AG10803 (cell line): ENCODE results near the gene KLHDC4.
A peak's percentile ranks its signal among the peaks of the same experiment; 100 is the strongest.

Source experiments
- DNase-seq: peaks from one replicate; pipeline ENCODE4 v3.0.0; 2010; ENCODE audit warnings: low read depth
- H3K4me3 ChIP-seq: 2 replicates; pipeline ENCODE4 v1.5.1; 2011; ENCODE audit warnings: mild to moderate bottlenecking, low read length, control low read depth
- TF ChIP-seq, protein P1 (sequence below): conservative IDR thresholded peaks from 2 replicates; pipeline ENCODE4 v1.5.1; 2011; ENCODE audit warnings: mild to moderate bottlenecking, low read length, control low read depth, inconsistent platforms

Gene KLHDC4

DNA sequence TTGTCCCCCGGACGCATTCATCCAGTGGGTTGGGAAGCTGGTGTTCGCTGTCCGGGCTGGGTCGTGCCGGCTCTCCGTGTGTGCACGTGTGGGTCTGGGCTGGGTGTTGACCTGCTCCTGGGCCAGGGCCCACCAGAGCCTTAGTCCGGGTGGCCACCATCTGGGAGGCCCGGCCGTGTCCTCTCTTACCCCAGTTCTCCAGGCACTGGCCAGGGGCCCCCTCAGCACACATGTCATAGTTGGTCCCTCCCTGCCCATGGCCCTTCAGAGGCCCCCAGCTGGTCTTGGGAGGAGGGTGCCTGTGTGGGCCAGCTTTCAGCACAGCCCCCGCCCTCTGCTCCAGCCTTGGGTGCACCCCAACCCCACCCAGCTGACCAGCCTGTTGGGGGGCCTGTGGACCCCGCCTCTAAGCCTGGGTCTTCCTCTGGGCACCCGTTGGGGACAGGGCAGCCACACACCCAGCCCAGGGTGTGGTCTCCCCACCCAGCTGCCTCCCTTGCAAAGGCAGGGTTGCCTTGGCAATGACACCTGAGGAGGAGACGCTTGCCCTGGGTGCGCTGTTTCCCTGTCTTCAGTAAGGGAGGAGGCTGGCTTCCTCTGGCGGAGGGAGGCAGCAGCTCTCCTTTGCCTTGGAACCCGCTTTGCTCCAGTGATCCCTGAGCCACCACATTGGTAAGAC, 86.1 kb downstream of the KLHDC4 start:
- TF ChIP-seq, protein P1, sequence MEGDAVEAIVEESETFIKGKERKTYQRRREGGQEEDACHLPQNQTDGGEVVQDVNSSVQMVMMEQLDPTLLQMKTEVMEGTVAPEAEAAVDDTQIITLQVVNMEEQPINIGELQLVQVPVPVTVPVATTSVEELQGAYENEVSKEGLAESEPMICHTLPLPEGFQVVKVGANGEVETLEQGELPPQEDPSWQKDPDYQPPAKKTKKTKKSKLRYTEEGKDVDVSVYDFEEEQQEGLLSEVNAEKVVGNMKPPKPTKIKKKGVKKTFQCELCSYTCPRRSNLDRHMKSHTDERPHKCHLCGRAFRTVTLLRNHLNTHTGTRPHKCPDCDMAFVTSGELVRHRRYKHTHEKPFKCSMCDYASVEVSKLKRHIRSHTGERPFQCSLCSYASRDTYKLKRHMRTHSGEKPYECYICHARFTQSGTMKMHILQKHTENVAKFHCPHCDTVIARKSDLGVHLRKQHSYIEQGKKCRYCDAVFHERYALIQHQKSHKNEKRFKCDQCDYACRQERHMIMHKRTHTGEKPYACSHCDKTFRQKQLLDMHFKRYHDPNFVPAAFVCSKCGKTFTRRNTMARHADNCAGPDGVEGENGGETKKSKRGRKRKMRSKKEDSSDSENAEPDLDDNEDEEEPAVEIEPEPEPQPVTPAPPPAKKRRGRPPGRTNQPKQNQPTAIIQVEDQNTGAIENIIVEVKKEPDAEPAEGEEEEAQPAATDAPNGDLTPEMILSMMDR: no peak

DNA sequence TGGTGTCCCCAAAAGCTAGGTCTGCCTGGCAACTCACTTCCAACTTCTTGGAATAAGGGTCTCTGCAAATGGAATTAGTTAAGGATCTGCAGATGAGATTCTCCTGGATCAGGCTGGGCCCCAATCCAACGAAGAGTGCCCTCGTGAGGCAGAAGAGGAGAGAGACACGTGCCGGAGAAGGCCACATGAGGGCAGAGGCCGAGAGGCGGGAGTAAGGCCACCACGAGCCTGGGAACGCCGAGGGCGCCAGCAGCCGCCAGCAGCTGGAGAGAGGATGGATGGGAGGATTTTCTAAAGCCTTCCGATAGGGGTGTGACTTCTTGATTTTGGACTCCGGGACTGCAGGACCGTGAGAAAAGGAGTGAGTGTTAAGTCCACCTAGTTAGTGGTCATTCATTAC, 87.2 kb downstream of the KLHDC4 start:
- TF ChIP-seq, protein P1: peak; percentile 17
- H3K4me3 ChIP-seq: no peak overlapping the region
- DNase-seq: peak; percentile 6

More for the DNA sequence above, 86.1 kb downstream of the KLHDC4 start:
- DNase-seq: no peak
- no peak overlapping the region for H3K4me3 ChIP-seq

DNA sequence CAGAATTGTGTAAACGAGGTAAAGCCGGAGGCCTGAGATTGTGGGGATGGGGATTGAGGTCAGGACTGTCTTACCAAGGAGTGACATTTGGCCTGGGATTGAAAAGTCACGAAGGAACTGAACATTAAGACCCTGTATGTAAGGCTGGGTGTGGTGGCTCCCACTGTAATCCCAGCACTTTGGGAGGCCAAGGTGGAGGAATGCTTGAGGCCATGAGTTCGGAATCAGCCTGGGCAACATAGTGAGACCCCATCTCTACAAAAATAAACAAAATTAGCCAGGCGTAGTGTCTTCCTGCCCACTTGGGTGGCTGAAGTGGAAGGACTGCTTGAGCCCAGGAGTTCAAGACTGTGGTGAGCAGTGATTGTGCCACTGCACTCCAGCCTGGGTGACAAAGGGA, 88.0 kb downstream of the KLHDC4 start:
- DNase-seq: no peak
- no peak overlapping the region for H3K4me3 ChIP-seq
- TF ChIP-seq, protein P1: no peak

DNA sequence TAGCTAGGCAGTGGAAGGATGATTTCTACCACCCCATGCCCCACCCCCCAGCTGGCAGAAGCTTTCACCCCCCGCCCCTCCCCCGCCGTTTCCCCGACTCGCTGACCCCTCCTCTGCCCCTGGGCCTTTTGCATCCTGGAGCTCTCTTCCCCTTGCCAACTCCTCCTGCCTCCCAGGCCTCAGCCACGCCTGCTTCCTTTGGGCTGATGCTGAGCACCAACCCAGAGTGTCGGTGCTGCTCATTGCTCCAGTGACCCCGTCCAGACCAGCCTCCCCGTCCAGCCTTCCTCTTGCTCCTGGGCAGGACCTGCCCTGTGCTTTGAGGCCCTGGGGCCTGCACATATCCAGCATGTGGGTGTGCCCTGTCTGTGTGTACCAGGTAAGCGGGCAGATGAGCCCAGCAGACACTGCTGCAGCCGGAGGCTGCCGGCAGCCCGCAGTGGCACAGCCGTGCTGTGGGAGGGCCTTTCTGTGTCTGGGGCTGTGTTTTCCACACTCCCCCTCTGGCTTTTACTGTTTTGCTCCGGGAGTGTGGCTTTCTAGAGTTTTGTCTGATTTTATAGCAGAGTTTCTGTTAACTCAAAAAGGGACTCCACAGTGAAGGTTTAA, 90.6 kb downstream of the KLHDC4 start:
- DNase-seq: no peak
- TF ChIP-seq, protein P1: no peak

DNA sequence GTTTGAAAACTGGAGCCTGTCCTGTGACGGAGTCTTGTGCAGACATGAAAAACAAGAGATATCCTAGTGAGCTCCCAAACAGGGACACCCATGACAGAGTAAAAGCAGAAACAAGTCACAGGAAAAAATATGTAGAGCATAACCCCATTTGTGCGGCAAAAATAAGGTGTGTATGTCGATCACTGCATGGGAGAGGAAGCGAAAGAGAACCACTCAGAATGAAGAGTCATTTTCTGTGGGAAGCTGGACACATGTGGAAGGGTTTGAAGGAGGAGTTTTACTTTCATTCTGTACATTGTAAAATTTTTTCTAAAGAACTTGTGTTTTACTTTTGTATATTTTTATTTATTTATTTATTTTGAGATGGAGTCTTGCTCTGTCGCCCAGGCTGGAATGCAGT, 91.4 kb downstream of the KLHDC4 start:
- H3K4me3 ChIP-seq: no peak overlapping the region
- no peak for DNase-seq
- TF ChIP-seq, protein P1: no peak

More for the DNA sequence above, 90.6 kb downstream of the KLHDC4 start:
- H3K4me3 ChIP-seq: no peak overlapping the region

DNA sequence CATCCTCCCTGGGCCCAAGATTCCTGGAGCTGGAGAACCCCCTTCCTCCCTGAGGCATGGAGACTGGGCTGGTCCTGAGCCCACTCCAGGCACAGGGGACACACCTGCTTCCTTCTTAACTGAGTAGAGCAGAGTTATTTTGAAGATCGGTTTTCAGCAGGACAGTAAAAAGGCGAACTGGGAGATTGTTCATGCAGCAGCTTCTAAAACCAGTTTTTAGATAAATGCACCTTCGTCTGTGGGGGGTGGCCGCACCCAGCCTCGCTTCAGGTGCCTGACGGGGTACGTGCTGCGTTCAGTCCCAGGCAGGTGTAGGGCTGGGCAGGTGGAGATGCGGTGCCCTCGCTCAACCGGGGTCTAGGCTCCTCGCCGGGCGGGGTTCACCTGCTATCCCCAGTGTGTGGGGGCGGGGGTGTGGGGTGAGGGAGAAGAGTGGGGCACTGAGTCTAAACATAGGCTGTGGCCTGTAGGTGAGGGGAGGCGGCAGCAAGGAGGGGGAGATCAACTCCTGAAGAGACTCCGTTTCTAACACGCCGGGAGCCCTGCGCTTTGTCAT, 94.0 kb downstream of the KLHDC4 start:
- TF ChIP-seq, protein P1: no peak
- H3K4me3 ChIP-seq: no peak overlapping the region
- DNase-seq: no peak

DNA sequence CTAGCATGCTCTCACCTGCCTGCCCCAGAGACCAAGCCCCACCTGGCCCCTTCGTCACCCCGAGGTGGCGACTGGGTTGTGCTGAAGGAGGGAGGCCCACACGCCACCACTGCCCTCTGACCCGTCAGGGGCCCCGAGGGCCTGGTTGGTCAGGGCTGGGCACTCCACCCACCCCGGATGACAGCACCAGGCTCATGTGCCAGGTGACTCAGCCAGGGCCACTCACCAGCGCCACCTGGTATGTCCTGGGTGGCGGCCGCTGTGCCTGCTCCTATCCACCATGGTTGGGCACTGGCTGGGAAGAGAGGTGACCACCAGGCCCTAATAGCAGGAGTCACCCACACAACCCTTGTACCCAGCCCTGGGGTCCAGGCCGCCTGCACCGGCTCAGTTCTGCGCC, 94.6 kb downstream of the KLHDC4 start:
- TF ChIP-seq, protein P1: no peak
- no peak for DNase-seq
- no peak overlapping the region for H3K4me3 ChIP-seq
